IMR-90 (cell line): ENCODE results near the gene SMCP. TPM values are rescaled to one million over a fixed set of nuclear protein-coding genes. Genes with fewer than 3 reads are reported as not detected.

Source experiments
- ATAC-seq: fragments of 200-7000 bp; cut with Tn5 transposase; 2 replicates; pipeline ENCODE4 v1.9.1; 2020; ENCODE audit warnings: low read depth, mild to moderate bottlenecking, moderate library complexity
- BruUV-seq: library from RNA; stranded (reverse); fragments of 400-500 nt; replicated peaks from 2 replicates; lab custom pipeline; 2021; lab: Mats Ljungman, UMichigan
- CTCF ChIA-PET: fragments of 300-600 bp; formaldehyde crosslinking; extraction: SDS; loops from one replicate; lab custom pipeline; 2021; ENCODE audit warnings: antibody characterized with exemption; lab: Yijun Ruan, JAX
- POLR2A ChIA-PET: fragments of 300-600 bp; sonication (Branson Sonifier 250); formaldehyde crosslinking; loops from one replicate; lab custom pipeline; 2022; ENCODE audit warnings: antibody characterized with exemption; ENCODE audit not compliant: unreplicated experiment; lab: Charles Lee
- DNase-seq: peaks from one replicate; pipeline ENCODE4 v3.0.0; 2013
- H2AFZ ChIP-seq: replicated peaks from 2 replicates; pipeline ENCODE3; 2013; ENCODE audit warnings: low read length, mild to moderate bottlenecking; ENCODE audit not compliant: poor library complexity
- H2AK5ac ChIP-seq: 2 replicates; pipeline ENCODE4 v1.6.1; 2013; ENCODE audit warnings: low read depth, low read length, inconsistent platforms
- H2AK9ac ChIP-seq: replicated peaks from 2 replicates; pipeline ENCODE3; 2013; ENCODE audit warnings: mild to moderate bottlenecking, low read depth, low read length, moderate library complexity; ENCODE audit not compliant: poor library complexity
- H2BK120ac ChIP-seq: 2 replicates; pipeline ENCODE4 v1.6.1; 2013; ENCODE audit warnings: low read depth, low read length, inconsistent platforms
- H2BK15ac ChIP-seq: 3 replicates; pipeline ENCODE4 v1.6.1; 2013; ENCODE audit warnings: low read depth, low read length, inconsistent platforms
- H2BK20ac ChIP-seq: 2 replicates; pipeline ENCODE4 v1.6.1; 2013; ENCODE audit warnings: low read depth, mild to moderate bottlenecking, inconsistent platforms, low read length, moderate library complexity
- H2BK5ac ChIP-seq: 2 replicates; pipeline ENCODE4 v1.6.1; 2013; ENCODE audit warnings: mild to moderate bottlenecking, low read depth, low read length, inconsistent platforms; ENCODE audit not compliant: poor library complexity, severe bottlenecking
- H3K14ac ChIP-seq: replicated peaks from 2 replicates; pipeline ENCODE4 v1.6.1; 2013; ENCODE audit warnings: low read depth, low read length, inconsistent platforms
- H3K18ac ChIP-seq: 2 replicates; pipeline ENCODE4 v1.6.1; 2013; ENCODE audit warnings: low read depth, low read length, control low read depth
- H3K23ac ChIP-seq: 2 replicates; pipeline ENCODE4 v1.6.1; 2013; ENCODE audit warnings: low read depth, low read length, inconsistent platforms
- H3K27ac ChIP-seq: 2 replicates; pipeline ENCODE4 v1.5.1; 2013; ENCODE audit warnings: mild to moderate bottlenecking, control low read depth, low read length; ENCODE audit not compliant: insufficient read depth
- H3K27me3 ChIP-seq: 2 replicates; pipeline ENCODE4 v1.6.1; 2013; ENCODE audit warnings: low read length; ENCODE audit not compliant: control insufficient read depth, insufficient read depth
- H3K36me3 ChIP-seq: 2 replicates; pipeline ENCODE4 v1.6.1; 2013; ENCODE audit warnings: low read length, mixed read lengths; ENCODE audit not compliant: control insufficient read depth, insufficient read depth
- H3K4ac ChIP-seq: 2 replicates; pipeline ENCODE4 v1.6.1; 2013; ENCODE audit warnings: low read depth, low read length, inconsistent platforms
- H3K4me1 ChIP-seq: 2 replicates; pipeline ENCODE4 v1.6.1; 2013; ENCODE audit warnings: low read length, mixed read lengths; ENCODE audit not compliant: control insufficient read depth, insufficient read depth
- H3K4me2 ChIP-seq: 2 replicates; pipeline ENCODE4 v1.6.1; 2013; ENCODE audit warnings: low read depth, mild to moderate bottlenecking, control low read depth, low read length, moderate library complexity
- H3K4me3 ChIP-seq: 2 replicates; pipeline ENCODE4 v1.5.1; 2013; ENCODE audit warnings: low read depth, mild to moderate bottlenecking, control low read depth, low read length, moderate library complexity; ENCODE audit not compliant: insufficient read depth
- H3K56ac ChIP-seq: 2 replicates; pipeline ENCODE4 v1.6.1; 2013; ENCODE audit warnings: low read length, inconsistent platforms; ENCODE audit not compliant: insufficient read depth; ENCODE audit errors: extremely low read depth
- H3K79me1 ChIP-seq, 2 experiments: 2 replicates each; pipeline ENCODE4 v1.6.1; 2013; ENCODE audit warnings: low read length in 2 of 2, inconsistent platforms in 1 of 2, low read depth in 1 of 2
- H3K9ac ChIP-seq: 2 replicates; pipeline ENCODE4 v1.6.1; 2013; ENCODE audit warnings: low read depth, low read length, control low read depth
- H3K9me1 ChIP-seq: 2 replicates; pipeline ENCODE4 v1.6.1; 2013; ENCODE audit warnings: low read length, inconsistent platforms; ENCODE audit not compliant: insufficient read depth
- H3K9me3 ChIP-seq: 2 replicates; pipeline ENCODE4 v1.6.1; 2013; ENCODE audit warnings: low read length; ENCODE audit not compliant: control insufficient read depth, insufficient read depth
- H4K20me1 ChIP-seq: 2 replicates; pipeline ENCODE4 v1.6.1; 2013; ENCODE audit warnings: low read length, inconsistent platforms; ENCODE audit not compliant: insufficient read depth
- H4K5ac ChIP-seq: 2 replicates; pipeline ENCODE4 v1.6.1; 2013; ENCODE audit warnings: mild to moderate bottlenecking, low read depth, low read length, control low read depth
- H4K8ac ChIP-seq, 2 experiments: 2 replicates each; pipeline ENCODE4 v1.6.1; 2013; ENCODE audit warnings: low read depth in 2 of 2, low read length in 2 of 2, control low read depth in 1 of 2, inconsistent platforms in 1 of 2
- H4K91ac ChIP-seq: 2 replicates; pipeline ENCODE4 v1.6.1; 2013; ENCODE audit warnings: low read depth, low read length, inconsistent platforms; ENCODE audit not compliant: insufficient read depth
- BHLHE40 ChIP-seq: fragments of 150-350 bp; IDR thresholded peaks from 2 replicates; pipeline ENCODE4 v1.6.1; 2016; ENCODE audit warnings: mild to moderate bottlenecking, low read depth, low read length
- CHD1 ChIP-seq: IDR thresholded peaks from 2 replicates; pipeline ENCODE4 v1.6.1; 2012; ENCODE audit warnings: low read depth, low read length, improper control_type of control experiment
- FOS ChIP-seq: fragments of 150-350 bp; IDR thresholded peaks from 2 replicates; pipeline ENCODE4 v1.6.1; 2016; ENCODE audit warnings: low read depth, low read length
- MAFK ChIP-seq: IDR thresholded peaks from 2 replicates; pipeline ENCODE4 v1.6.1; 2012; ENCODE audit warnings: low read depth, low read length, improper control_type of control experiment
- MAZ ChIP-seq: IDR thresholded peaks from 2 replicates; pipeline ENCODE4 v1.6.1; 2012; ENCODE audit warnings: low read depth, mild to moderate bottlenecking, low read length, improper control_type of control experiment, moderate library complexity, borderline replicate concordance
- MXI1 ChIP-seq: IDR thresholded peaks from 2 replicates; pipeline ENCODE4 v1.6.1; 2012; ENCODE audit warnings: low read depth, mild to moderate bottlenecking, low read length, moderate library complexity, borderline replicate concordance
- POLR2A ChIP-seq: IDR thresholded peaks from 2 replicates; pipeline ENCODE4 v1.6.1; 2012; ENCODE audit warnings: mild to moderate bottlenecking, low read depth, low read length
- RAD21 ChIP-seq: IDR thresholded peaks from 2 replicates; pipeline ENCODE4 v1.6.1; 2012; ENCODE audit warnings: low read length, improper control_type of control experiment
- RCOR1 ChIP-seq: IDR thresholded peaks from 2 replicates; pipeline ENCODE4 v1.6.1; 2012; ENCODE audit warnings: mild to moderate bottlenecking, low read length, improper control_type of control experiment; ENCODE audit not compliant: insufficient replicate concordance
- RFX5 ChIP-seq: IDR thresholded peaks from 2 replicates; pipeline ENCODE4 v1.8.0; 2012; ENCODE audit warnings: low read depth, mild to moderate bottlenecking, low read length, moderate library complexity
- SMC3 ChIP-seq: fragments of 150-350 bp; IDR thresholded peaks from 2 replicates; pipeline ENCODE4 v1.6.1; 2016; ENCODE audit warnings: low read depth, mild to moderate bottlenecking, antibody characterized with exemption, low read length, moderate library complexity
- WGBS, 2 experiments: methylation state at CpG; one replicate each; pipeline versions ENCODE4 v1.1.5 to v1.1.7; 2013; ENCODE audit warnings: missing lambda C conversion rate in 2 of 2; ENCODE audit not compliant: insufficient read length in 1 of 2; ENCODE audit errors: extremely low coverage in 2 of 2; 5-methylcytosine and 5-hydroxymethylcytosine counted together
- dilution Hi-C: fragments of 300-500 bp; cut with HindIII; formaldehyde crosslinking; loops from one replicate; pipeline ENCODE4 v1.14.3; 2018; ENCODE audit warnings: low sequenced_read_pairs; ENCODE audit not compliant: unreplicated experiment
- in situ Hi-C: fragments of 300-500 bp; cut with MboI; formaldehyde crosslinking; loops from 3 replicates; pipeline ENCODE4 v1.14.3; 2019; ENCODE audit warnings: low sequenced_read_pairs, inconsistent platforms, mixed read lengths
- intact Hi-C: fragments of 100-400 bp; cut with micrococcal nuclease; formaldehyde crosslinking; loops from 2 replicates; pipeline ENCODE4 v1.10.0; 2022
- polyA plus RNA-seq, 3 experiments: library from polyadenylated mRNA; depleted of rRNA; stranded (reverse); fragments of >200 nt; gene quantifications; 2 replicates each; pipeline ENCODE4 v1.2.3, GENCODE V29; 2012; ENCODE audit warnings: low replicate concordance in 1 of 3
- total RNA-seq: library from RNA; depleted of rRNA; stranded (reverse); fragments of >200 nt; gene quantifications from 2 replicates; pipeline ENCODE4 v1.2.3, GENCODE V29; 2012
- TF ChIP-seq, protein P1 (sequence below): fragments of 150-350 bp; IDR thresholded peaks from 2 replicates; pipeline ENCODE4 v1.6.1; 2017; ENCODE audit warnings: mild to moderate bottlenecking, antibody characterized with exemption, low read length, low read depth
- TF ChIP-seq, protein P2 (sequence below): conservative IDR thresholded peaks from 2 replicates; pipeline ENCODE4 v1.5.1; 2012; ENCODE audit warnings: mild to moderate bottlenecking, low read depth, low read length, improper control_type of control experiment
- TF ChIP-seq, protein P3 (sequence below): fragments of 150-350 bp; IDR thresholded peaks from 2 replicates; pipeline ENCODE4 v1.6.1; 2016; ENCODE audit warnings: low read depth, mild to moderate bottlenecking, low read length, moderate library complexity, borderline replicate concordance

SMCP gene
- total and polyA plus RNA-seq, 2 of the 4 experiments (the other 2 are of a cell fraction), result not detected

DNA sequence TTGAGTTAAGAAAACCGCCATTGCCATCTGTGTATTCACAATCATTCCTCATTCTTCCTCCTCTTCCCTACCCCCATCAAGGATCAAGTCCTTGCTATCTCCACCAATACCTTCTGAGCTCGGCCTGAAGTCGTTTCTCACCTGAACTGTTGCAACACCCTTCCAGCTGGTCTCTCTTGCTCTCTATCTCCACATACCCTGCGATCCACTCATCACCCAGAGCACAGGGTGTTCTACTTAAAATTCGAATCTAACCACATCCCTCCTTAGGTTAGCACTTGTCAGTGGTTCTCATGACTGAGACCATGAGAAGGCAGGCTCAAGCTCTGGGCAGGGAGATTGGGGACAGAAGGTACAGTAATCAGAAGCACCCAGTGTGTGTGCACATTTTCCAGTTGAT, 34.8 kb downstream of the SMCP start:
- Histone ChIP-seq H3K56ac (no peak overlapping the region), H3K36me3 (no peaks in the 10 kb centered on the region), H3K4ac (no peak overlapping the region), H3K4me3 (no peak overlapping the region), H2AK9ac (no peak overlapping the region), H3K18ac (no peak overlapping the region), H2BK20ac (no peak overlapping the region), H3K27ac (no peak overlapping the region), H4K91ac (no peak overlapping the region), H2AK5ac (no peak overlapping the region), H2BK15ac (no peak overlapping the region), H4K8ac (no peak overlapping the region), H3K4me2 (no peak overlapping the region), H3K79me1 (no peaks in the 10 kb centered on the region), H2AFZ (no peak overlapping the region), H4K5ac (no peak overlapping the region), H2BK120ac (no peak overlapping the region), H3K14ac (no peak overlapping the region), H2BK5ac (no peak overlapping the region), H3K9ac (no peak overlapping the region), H4K20me1 (no peaks in the 10 kb centered on the region), H3K23ac (no peak overlapping the region), H3K27me3 (no peaks in the 10 kb centered on the region), H3K9me1 (no peaks in the 10 kb centered on the region), H3K4me1 (no peaks in the 10 kb centered on the region), H3K9me3 (no peaks in the 10 kb centered on the region)
- intact Hi-C loops (no loop called here), in situ Hi-C loops (no loop called here), dilution Hi-C loops (no loop called here)
- POLR2A ChIA-PET, result no interaction called here
- no TSS peak for BruUV-seq
- CTCF ChIA-PET, result no interaction called here
- WGBS, 2 experiments, result 34% methylated on average over 2 of the region's 5 CpGs; no CpG with 5 or more reads in 1 of the 2 experiments
- ATAC-seq, result no peak
- no peak for TF ChIP-seq BHLHE40
- TF ChIP-seq SMC3, result no peak
- no peak for TF ChIP-seq MAFK
- no peak for TF ChIP-seq CHD1
- no peak for TF ChIP-seq MXI1
- TF ChIP-seq FOS, result no peak
- no peak for TF ChIP-seq POLR2A
- TF ChIP-seq, protein P1, sequence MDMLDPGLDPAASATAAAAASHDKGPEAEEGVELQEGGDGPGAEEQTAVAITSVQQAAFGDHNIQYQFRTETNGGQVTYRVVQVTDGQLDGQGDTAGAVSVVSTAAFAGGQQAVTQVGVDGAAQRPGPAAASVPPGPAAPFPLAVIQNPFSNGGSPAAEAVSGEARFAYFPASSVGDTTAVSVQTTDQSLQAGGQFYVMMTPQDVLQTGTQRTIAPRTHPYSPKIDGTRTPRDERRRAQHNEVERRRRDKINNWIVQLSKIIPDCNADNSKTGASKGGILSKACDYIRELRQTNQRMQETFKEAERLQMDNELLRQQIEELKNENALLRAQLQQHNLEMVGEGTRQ, result no peak
- TF ChIP-seq RAD21, result no peak
- TF ChIP-seq, protein P2, sequence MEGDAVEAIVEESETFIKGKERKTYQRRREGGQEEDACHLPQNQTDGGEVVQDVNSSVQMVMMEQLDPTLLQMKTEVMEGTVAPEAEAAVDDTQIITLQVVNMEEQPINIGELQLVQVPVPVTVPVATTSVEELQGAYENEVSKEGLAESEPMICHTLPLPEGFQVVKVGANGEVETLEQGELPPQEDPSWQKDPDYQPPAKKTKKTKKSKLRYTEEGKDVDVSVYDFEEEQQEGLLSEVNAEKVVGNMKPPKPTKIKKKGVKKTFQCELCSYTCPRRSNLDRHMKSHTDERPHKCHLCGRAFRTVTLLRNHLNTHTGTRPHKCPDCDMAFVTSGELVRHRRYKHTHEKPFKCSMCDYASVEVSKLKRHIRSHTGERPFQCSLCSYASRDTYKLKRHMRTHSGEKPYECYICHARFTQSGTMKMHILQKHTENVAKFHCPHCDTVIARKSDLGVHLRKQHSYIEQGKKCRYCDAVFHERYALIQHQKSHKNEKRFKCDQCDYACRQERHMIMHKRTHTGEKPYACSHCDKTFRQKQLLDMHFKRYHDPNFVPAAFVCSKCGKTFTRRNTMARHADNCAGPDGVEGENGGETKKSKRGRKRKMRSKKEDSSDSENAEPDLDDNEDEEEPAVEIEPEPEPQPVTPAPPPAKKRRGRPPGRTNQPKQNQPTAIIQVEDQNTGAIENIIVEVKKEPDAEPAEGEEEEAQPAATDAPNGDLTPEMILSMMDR, result no peak
- TF ChIP-seq RCOR1, result no peak
- no peak for TF ChIP-seq MAZ
- TF ChIP-seq RFX5, result no peak
- TF ChIP-seq, protein P3, sequence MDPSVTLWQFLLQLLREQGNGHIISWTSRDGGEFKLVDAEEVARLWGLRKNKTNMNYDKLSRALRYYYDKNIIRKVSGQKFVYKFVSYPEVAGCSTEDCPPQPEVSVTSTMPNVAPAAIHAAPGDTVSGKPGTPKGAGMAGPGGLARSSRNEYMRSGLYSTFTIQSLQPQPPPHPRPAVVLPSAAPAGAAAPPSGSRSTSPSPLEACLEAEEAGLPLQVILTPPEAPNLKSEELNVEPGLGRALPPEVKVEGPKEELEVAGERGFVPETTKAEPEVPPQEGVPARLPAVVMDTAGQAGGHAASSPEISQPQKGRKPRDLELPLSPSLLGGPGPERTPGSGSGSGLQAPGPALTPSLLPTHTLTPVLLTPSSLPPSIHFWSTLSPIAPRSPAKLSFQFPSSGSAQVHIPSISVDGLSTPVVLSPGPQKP, result no peak
- DNase-seq, result no peak
